Activated CD4-positive, alpha-beta T cell treated with anti-CD3 and anti-CD28 coated beads, Interleukin-2, Interleukin-6, amounts not matched to agents 100 ng/mL and 50 ng/mL, durations not matched to agents 16 hours and 8 hours (primary cell): ENCODE measurements around the gene OR10G7.

ENCODE experiments used
- DNase-seq: peaks from one replicate; pipeline ENCODE4 v3.0.0-alpha.2; 2020

OR10G7 gene, protein sequence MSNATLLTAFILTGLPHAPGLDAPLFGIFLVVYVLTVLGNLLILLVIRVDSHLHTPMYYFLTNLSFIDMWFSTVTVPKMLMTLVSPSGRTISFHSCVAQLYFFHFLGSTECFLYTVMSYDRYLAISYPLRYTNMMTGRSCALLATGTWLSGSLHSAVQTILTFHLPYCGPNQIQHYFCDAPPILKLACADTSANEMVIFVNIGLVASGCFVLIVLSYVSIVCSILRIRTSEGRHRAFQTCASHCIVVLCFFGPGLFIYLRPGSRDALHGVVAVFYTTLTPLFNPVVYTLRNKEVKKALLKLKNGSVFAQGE

DNA sequence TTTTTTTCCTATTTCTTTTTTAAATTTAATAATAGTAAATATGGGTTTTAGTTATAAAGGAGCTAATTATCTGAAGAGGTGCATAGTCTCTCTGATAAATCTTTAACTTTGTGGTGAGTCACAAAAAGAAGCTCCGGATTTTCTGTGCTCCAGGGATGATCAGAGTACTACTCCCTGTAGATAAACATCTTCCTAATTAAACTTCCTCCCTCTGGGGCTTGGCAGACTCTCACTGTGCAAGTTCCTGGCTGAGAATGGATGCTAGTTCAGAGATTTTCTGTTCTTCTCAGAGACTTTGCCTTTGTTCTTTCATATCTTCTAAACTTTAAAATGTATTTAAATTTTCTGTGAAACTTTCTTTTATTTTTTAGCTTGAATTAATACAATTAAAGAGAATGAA is at the start of gene OR10G7:
Gene OR10G7, minus strand, starts transcription at position 72 of the 400 bp plus-strand sequence. CDS start 2,324 bp downstream, outside the sequence.
- DNase-seq: no peak

DNA sequence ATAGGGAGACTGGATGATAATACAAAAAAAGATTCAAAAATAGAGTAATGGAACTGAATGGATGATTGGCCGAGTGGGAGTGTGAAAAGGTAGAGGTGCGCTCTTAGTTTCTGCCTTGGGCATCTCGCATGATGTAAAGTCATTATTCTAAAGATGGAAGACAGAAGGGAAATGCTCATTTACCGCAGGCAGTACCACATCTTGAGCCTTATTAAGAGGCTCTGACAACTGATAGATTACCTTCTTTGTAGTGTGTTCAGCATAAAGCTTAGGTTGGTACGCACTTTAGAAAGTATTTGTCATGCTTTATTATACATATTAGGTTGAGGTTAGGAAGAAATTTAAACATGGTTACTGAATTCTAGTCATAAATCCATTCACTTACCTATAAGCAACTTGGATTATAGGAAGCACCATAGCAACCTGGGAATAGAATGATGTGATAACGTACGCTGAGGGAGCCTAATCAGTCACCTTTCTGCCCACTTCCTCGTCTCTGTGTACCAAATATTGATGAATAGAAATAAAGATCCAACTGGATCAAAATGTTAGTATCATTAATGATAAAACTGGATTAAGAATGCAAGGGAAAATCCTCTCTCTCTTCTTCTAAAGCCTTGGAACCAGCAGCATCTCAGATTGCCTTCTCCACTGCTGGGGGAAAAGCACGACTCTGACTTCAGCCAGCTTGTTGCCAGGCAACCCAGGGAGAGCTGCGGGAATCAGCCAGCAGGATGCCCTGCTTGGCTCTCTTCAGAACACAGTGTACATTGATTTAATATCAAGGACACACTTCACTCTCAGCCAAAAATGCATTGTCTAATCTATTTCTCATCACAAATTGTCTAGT is 45.1 kb upstream of the OR10G7 start:
- DNase-seq: no peak

DNA sequence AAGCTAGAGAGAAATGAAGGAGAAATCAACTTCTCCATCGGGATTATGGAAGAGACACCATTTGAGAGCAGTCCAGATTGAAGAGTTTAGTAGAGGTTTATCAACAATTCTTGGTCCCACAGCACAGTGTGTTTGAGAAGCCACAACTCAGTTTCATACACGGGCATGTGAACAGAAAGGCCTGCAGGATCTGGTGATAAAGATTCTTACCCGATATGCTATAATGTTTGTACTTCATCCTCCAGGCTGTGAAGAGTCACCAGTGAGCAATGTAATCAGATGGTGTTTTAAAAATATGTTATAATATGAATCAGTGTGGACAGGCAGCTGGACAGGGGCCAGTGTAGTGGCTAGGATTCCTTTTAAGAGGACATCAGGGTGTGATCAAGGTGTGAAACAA is 44.5 kb upstream of the OR10G7 start:
- no peak for DNase-seq

DNA sequence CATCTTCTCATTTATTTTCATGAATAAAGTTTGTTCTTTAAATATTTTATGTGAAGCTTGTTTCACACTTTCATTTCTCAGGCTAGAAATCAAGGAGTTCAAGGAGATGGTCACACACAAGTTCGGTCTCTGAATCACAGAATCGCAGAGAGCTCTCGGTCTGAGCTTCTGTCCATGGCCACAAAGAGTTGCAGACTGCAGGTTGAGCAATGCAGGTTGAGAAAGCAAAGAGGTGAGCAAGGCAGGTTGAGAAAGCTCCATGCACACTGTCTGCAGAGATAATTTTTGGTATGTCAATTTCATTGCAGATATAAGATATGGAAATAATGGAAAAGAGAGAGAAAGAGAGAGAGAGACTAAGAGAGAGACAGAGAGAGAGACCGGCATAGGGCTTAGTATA is 41.2 kb upstream of the OR10G7 start:
- DNase-seq: no peak

DNA sequence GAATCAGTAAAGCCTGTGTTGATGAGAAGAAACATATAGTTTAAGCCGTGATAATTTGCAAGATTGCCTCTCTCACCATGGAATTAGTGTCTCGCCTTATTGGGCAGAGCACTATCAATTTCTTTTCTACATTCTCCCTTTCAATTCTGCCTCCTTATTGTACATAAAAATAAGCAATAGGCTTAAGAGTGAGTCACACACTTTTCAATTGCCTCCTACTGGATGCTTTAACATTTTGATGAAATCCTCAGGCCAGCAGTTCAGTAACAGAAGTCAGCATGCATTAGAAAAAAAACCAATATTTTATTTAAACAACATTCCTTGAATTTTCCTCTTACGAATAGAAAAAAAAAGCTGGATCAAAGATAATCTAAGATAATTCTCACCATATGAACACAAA is 40.4 kb upstream of the OR10G7 start:
- DNase-seq: no peak

DNA sequence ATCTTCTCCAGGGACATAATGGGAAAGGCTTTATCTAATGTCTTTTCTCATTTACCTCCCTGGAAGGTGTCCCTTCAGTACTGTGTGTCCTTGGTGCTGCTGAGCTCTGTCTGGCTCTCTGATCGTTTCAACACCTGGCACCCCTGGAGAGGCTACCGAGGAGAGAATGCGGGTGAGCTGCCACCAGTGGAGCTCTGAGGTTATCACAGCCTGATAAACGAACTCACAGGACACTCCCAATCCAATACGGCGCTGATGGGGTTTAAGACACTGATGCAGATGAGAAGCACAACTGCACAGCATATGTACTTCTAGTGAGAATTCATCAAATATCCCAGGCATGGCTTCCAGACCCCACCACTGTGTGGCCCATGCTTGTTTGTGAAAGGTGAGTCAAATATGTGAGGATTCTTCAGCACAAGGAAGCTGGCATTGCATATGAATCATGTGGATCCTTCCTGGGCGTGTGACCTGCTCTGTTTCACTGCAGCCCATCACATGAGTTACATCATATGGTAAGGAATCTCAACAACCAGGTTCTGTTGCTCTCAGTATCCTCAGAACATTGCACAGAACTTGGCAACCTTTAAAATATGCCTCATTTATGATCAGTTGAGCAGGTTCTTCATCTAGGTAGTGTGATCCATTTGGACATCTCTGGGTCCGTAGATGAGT is 39.3 kb upstream of the OR10G7 start:
- DNase-seq: no peak

DNA sequence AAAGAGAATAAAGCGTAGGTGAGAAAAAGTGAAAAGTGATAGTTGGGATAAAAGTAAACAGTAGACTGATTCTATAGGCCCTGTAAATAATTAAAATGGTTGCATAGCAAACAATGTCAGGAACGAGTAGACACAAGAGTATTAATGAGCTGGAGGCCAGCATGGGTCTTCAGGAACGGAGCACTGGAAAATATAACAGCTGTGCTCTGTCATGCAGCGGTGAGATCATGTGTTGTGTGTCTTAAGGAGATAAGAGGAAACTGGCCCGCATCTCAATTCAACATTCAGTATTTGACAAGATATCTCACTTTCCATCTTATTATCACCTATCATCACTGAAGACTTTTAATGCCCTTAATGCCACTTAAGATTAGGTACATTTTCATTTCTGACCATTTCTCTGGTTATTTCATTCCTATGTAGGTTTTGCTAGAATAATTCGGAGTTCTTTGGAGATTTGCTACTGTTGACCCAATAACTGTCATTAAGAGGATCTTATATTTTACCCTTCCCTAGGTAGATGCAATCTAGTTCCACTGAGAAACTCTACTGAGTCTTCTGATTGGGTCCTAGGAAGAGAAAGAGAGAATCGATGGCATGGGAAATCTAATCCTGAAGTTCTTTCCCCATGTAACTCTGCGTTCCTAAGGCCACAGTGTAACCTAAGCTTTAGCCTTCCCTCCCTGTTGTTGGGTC is 38.7 kb upstream of the OR10G7 start:
- DNase-seq: no peak

DNA sequence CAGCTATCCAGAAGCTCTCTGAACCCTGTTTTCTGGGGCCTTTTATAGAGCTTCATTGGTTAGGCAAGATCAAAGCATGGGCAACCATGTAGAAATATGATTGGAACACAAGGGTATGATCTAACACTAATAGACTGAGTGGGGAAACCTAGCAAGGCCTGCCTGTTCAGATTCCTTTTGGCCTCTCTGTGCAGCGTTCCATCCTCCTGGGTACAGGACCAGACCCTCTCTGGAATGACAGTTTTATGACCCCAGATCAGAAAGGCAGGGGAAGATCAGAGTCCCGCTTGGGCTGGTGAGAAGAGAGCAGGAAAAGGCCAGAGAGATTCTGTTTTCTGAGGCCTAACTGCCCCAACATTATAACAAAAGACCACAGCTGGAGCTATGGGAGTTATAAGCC is 37.5 kb upstream of the OR10G7 start:
- no peak for DNase-seq

DNA sequence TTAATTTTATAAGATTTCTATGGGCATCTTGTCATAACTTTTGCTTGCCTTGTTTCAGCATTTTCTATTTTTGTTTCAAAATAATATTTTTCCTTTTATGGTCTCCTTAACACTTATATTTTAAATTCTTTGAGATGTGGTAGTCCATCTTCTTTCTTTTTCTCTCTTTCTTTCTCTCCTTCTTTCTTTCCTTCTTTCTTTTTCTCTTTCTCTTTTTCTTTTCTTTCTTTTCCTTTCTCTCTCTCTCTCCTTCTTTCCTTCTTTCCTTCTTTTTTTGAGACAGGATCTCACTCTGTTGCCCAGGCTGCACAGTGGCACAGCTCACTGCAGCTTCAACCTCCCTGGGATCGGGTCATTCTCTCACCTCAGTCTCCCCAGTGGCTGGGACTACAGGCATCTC is 36.1 kb upstream of the OR10G7 start:
- no peak for DNase-seq

DNA sequence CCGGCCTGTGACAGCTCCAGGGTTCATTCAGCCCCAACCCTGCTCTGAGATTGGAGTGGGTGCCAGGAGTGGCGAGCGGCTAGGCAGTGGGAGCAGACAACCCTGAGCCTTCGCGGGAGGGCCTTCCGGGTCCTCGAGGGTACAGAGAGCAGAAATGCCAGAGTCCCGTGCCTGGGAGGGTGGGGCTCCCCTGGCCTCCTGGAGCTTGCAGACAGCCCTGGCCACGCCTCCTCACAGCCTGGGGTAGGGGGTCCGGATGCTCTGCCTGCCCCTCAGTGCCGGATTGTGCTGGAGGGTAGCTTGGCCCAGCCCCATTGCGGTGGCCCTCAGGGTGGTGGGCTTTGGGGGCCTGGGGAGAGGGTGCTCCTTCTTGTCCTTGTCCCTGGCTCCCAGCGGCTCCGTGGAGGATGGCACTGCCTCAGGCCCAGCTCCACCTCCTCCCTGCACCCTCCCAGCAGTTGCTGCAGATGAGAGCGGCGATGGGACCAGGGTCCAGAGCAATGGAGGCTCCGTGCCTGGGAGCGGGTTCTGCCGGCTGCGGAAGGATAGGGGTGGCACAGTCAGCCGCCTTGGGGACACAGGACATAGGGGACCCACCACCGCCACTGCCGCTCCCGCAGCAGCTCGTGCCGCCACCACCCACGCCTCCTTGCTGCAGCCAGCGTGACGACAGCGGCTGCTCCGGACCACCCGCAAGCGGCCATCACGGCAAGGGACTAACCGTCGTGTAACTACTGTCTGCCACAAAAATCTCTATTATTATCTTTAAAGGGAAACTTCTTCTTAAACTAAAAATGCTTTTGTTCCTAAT is 34.9 kb upstream of the OR10G7 start:
- DNase-seq: peak; percentile 10

DNA sequence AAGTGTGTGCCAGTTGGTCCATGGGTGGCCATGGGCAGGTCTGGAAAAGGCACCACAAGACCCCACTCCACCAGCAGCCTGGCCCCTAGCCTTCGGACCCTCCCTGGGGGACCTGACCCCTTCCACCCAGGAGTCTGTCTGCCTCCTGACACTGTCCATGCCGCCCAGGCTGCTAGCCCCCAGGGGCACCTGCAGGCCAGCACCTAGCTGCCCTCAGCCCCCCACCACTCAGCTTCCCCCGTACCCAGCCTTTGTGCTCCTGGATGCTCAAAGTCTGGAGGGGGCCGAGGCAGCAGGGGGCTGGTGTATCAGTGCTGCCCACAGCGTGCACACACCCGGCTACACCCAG is 34.3 kb upstream of the OR10G7 start:
- no peak for DNase-seq

DNA sequence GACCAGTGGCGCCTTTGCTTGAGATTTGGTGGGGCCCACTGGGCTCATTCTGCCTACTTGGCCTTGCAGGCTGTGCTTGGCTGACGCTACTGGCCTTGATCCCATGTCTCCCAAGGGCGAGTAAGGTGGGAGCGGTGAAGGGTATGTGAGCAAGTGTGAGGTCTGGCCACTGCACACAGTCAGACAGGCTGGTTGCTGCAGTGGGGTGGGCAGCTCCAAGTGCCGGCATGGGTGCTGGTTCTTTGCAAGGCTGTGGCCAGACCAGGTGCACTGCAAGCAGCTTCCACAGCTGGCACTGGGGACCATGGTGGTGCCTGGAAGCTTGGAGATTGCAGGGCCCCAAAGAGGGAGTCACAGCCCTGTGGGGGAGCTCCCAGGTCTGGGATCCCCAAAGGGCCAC is 33.4 kb upstream of the OR10G7 start:
- no peak for DNase-seq

DNA sequence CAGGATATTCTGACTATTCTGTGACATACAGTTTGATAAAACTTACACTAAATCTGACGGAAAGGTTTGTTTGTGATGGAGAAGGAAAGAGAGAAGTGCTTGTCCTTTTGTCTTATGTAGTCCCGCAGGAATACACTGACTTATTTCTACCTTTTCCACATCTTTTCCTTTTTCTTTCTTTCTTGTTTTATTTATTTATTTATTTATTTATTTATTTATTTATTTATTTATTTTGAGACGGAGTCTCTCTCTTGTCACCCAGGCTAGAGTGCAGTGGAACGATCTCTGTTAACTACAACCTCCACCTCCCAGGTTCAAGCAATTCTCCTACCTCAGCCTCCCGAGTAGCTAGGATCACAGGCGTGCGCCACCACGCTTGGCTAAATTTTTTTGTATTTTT is 31.0 kb upstream of the OR10G7 start:
- no peak for DNase-seq

DNA sequence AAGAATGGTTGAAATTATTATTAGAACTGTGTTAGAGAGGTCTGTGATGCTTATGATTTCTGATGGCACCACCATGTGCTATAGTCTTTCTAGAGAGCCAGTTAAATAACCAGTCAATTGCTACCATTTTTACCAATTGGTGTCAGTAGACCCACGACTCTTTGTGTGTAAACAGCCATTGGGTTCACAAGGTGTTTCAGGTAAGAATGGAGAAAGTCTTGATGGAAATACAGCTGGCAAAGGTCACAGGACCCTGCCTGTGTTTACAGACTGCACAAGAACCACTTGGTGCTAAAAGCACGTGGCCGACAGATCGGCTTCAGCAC is 30.5 kb upstream of the OR10G7 start:
- DNase-seq: no peak

DNA sequence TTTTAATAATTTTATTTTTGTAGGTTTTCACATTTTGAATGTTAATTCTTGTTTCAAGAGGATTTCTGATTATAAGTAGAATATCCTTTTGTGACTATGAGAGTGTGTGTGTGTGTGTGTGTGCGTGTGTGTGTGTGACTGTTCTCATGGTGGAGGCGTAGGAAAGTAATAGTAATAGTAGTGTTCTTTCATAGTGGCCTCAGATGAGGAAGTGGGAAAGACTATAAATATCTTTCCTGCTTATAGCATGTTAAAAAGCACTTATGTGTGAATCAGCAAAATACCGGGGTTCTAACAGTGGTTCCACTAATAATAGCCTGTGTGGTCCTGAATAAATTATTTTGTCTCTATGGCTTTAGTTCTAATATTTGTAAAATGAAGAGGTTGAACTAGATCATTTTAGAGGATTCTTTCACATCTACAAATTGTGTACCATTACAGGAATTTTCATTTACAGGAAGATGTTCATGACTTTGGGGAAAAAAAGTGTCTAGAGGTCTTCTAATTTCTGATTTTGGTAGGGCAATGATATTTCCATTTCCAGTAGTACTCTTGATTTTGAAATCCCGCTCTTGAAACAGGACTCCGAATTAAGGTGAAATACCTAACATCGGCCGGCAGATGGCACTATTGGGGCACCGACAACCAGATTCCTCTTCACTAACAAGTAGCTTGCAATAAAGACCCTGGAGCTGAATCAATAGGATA is 29.9 kb upstream of the OR10G7 start:
- DNase-seq: peak; percentile 78

DNA sequence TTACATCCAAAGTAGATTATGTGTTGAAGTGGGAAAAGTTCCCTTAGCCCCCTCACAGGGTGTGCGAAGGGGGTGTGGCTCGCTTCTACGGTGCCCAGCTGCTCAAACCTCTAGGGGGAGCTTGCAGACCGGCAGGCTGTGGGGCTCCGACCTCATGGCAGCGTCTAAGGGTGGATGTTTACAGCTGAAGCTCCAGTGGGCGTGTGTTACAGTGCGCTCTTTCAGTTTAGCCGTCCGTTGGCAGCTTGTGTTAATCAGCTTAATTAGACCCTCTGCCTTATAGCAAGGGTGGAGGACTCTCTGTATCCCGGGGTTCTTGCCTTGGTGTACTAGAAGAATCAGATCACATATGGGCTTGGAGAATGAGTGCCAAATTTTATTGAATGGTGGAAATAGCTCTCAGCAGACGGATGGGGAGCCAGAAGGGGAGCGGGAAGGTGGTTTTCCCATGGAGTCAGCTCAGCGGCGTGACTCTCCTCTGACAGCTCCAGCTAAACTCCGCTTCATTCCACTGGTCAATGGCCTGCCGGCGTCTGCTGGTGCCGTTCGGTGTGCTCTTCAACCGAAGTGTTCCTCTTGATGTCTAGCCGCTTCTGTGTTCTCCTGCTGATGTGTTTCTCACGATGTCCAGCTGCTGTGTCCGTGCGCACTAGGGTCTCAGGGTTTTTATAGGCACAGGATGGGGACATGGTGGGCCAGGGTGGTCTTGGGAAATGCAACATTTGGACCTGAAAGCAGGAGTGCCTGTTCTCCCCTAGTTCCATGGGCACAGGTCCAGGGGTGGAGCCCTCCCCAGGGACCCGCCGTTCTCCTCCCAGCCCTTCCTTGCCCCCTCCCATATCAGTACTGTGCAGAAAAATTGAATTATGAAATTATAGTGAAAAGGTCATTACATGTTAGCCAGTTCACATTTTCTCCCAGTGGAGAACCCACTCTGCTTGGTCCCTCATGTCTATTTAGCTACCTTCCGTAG is 28.6 kb upstream of the OR10G7 start:
- peak; percentile 66 for DNase-seq

DNA sequence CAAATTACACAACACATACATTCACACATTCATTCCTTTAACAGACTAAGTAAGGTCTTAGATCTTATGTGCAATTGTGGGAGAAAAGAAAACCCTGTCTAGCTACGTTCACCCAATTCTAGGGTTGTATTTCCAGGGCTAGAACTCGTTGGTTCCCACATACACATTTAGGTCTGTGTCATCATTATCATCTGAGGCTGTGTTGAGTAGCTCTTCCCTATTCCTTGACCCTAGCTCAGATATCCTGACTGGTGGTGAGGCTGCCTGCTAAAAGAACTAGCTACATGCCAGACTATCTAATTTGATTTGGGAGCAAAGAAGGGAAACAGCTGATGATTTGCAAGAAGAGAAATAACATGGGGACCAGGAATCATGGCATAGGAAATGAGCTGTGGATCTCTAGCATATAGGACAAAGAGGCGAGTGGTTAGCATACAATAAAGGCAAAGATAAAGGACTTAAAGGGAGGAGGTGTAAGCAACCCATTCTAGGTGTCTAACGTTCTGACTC is 27.5 kb upstream of the OR10G7 start:
- DNase-seq: no peak

DNA sequence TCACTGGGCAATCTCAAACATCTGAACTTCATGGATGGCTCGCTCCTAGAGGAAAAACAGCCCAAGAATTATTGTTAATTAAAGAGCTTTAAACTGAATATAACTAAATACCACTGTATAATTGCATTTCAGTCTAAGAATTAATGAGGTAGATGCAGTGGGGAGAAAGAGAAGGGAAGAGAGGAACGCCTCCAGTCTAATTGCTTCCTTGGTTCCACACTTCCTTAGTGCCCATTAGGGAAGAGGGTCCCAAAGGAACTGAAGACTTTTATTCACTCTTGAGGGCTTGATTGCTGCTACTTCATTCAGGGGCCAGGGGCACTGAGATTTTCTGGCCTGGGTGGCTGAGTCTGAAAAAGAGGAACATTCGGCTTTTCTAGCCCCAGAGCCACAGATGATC is 11.8 kb upstream of the OR10G7 start:
- DNase-seq: no peak

DNA sequence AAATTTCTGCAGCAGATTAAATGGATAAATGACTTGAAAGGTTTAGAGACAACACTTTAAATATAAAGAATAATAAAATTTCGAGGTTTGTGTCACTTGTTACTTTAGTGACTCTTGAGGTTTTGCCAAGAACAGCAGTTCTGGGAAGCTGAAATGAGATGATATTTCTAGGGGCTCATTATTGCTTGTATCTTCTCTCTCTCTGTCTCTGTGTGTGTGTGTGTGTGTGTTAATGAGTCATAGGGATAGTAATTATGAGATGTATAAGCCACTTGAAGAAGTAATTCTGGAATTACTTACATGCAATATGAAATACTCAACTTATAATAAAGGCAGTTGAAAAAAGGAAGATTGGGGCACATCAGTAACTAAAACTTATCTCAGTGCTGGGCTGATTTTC is 9.6 kb upstream of the OR10G7 start:
- DNase-seq: peak; percentile 58

DNA sequence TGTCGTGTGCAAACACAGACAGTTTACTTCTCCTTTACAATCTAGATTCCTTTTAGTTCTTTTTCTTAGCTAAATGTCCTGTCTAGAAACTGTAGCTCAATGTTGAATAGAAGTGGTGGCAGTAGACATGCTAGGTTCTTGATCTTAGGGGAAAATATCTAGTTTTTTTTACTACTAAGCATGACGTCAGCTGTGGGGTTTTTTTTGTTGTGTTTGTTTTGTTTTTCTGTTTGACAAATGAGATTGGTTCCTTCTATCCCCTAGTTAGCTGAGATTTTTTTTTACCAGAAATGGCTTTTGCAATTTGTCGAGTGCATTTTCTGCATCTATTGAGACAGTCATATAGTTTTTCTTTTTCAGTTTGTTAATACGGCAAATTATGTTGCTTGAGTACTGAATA is 2.3 kb upstream of the OR10G7 start:
- DNase-seq: no peak
